NCI-H1436 (cell line): ENCODE data around the gene DOCK2.
"Not testable (repeated sequence)": the region's sequence is repeated elsewhere in the genome, so short reads cannot be mapped to it uniquely, and the experiment has no call there.

ENCODE experiments used
- DNase-seq: peaks from one replicate; lab custom pipeline; 2025; lab: John Stamatoyannopoulos, UW

DOCK2 gene

GRCh38 chr5:170056561-170057267, 419.6 kb downstream of the DOCK2 start:
- DNase-seq: no peak

GRCh38 chr5:170057311-170057710, 420.2 kb downstream of the DOCK2 start:
- DNase-seq: no peak

- DNase-seq: no peak
Measured at GRCh38 chr5:170059221-170059620, 422.1 kb downstream of the DOCK2 start.

DNA sequence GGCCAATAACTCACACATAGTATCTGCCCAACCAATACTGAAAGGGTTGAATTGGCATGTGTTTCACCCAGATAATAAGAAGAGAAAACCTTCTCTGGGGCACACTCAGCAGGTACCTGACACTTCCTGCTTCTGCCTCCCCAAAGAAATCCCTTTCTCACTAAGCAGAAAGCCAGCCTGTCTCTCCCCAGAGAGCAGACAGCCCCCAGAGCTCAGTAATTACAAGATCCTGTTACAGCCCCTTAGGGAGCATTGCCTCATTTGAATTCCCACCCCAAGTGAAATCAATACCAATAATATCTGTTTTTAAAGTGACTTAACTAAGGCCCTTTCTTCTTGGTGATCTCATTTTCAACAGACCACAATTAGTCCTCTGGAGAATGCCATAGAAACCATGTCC, 430.1 kb downstream of the DOCK2 start:
- DNase-seq: peak; percentile 59

DNA sequence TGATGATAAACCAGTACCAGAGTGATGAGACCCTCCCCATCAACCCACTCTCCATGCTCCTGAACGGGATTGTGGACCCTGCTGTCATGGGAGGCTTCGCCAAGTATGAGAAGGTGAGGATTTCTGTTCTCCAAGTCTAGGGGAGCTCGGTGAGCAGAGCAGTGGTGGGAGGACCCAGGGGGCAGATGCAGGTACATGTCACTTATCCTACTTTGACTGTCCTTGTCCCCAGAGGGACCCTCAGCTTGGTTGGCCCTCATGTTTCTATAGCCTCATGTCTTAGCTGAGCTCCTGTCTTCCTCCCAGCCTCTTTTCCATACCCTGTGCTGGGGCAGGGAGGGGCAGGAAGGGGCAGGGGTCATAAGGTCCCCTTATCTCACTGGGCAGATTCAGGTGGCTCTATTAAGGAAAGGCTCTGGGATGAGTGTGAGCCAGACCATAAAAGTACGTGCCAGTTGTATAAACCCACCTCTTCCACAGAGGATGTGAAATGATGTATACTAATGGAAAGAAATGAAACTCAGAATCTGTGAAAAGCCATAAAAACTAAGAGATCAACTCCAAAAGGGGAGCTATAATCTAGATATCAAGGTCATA, 430.6 kb downstream of the DOCK2 start:
- DNase-seq: no peak

GRCh38 chr5:170069512-170069911, 432.4 kb downstream of the DOCK2 start:
- DNase-seq: no peak

DNA sequence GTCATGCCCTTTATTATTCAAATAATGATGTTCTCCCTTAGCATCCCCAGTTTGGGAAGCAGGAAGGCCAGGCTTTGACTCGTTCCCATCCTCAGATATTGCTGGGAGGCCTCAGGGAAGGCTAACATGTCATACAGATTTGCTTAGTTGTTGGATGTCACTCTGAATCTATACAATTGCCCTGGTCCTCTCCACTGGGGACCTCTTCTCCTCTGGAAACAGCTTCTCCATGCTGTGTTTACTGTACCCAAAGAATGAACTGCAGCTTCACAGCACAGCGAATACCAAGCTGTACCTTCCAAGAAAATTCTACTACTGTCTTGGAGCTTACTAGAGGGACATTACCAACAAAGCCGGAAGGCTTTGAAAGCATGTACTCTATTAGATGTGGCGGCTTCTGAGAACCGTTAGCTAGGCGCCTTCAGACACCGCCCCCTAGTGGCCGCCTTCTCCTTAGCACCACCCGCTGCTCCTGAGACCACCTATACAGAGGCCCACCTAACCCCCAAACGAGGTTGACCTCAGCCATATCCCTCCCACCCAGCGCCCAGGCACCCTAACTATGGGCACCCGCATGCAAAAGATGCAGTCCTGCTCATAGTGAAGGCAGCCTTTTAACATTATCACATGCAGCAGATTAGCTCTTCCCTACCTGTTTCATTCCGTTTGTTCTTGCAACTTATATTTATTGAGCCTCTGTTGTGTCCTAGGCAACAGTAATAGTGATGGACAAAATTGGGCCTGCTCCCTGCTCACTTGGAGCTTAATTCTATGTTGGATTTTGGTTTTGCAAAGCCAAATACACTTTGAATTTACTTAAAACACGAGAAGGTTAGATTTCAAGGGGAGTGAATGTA, 433.7 kb downstream of the DOCK2 start:
- no peak for DNase-seq

DNA sequence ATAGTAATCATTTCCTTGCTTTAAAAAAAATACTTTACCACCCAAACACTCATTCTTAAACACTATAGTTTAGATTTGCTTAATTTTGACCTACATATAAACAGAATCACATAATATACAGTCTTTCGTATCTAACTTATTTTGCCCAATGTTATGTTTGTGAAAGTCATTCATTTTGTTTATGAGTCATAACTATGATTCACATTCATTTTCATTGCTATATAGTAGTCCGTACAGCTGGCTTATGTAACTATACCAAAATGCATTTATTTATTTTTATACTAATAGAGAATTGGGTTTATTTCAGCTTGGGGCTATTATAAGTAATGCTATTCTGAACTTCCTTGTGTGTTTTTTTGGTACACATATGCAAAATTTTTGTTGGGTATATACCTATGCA, 434.7 kb downstream of the DOCK2 start:
- no peak for DNase-seq

- no peak for DNase-seq
Measured at GRCh38 chr5:170075696-170076095, 438.6 kb downstream of the DOCK2 start.

GRCh38 chr5:170076211-170076610, 439.1 kb downstream of the DOCK2 start:
- DNase-seq: no peak

GRCh38 chr5:170076739-170077138, 439.7 kb downstream of the DOCK2 start:
- no peak for DNase-seq

DNA sequence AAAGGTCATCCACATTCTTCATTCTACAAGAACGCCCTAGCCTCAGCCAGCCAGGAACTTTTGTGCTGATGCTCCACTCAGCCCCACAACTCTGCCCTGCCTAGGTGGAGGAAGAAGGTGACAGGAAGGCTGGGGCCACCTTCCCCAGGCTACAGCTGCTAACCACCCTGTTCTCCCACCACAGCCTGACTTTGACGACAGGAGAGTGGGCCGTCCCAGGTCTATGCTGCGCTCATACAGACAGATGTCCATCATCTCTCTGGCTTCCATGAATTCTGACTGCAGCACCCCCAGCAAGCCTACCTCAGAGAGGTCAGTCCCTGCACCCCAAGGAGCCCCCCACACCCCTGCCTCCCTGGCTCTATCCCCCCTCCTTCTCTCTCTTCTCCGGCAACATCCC, 440.5 kb downstream of the DOCK2 start:
- no peak for DNase-seq

DNA sequence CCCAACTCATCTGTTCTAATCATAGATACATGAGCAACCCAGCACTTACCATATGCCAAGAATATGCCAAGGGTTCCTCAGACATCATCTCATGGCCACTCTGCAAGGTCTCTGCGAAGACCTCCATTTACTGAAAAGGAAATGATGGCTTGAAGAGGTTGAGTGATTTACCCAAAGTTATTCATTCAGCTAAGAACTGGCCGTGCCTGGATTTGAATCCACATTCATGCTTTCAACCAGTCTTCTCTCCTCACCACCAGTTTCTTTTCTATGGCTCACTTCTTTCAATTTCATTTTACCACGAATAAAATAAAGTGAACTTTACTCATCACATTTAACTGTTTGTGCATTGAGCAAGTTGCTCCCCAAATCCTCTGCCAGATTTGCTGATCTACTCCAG, 441.4 kb downstream of the DOCK2 start:
- DNase-seq: no peak

GRCh38 chr5:170078931-170079330, 441.9 kb downstream of the DOCK2 start:
- DNase-seq: no peak

DNA sequence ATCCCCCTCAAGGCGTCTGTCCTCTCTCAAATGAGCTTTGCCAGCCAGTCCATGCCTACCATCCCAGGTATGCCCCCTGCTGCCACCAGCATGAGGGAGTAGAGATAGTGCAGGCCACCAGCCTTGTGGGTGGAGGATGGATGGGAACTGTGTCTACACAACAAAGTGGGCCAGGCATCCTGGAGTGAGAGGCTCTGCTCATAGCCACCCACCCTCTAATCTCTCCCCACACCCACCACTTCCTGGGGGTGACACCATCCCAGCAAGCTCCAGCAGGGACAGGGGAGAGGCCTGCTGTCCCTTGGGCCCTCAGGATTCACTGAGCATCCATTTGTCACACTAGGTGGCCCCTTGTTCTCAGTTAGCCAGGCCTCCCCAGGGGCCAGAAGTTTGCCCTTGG, 443.1 kb downstream of the DOCK2 start:
- no peak for DNase-seq

DNA sequence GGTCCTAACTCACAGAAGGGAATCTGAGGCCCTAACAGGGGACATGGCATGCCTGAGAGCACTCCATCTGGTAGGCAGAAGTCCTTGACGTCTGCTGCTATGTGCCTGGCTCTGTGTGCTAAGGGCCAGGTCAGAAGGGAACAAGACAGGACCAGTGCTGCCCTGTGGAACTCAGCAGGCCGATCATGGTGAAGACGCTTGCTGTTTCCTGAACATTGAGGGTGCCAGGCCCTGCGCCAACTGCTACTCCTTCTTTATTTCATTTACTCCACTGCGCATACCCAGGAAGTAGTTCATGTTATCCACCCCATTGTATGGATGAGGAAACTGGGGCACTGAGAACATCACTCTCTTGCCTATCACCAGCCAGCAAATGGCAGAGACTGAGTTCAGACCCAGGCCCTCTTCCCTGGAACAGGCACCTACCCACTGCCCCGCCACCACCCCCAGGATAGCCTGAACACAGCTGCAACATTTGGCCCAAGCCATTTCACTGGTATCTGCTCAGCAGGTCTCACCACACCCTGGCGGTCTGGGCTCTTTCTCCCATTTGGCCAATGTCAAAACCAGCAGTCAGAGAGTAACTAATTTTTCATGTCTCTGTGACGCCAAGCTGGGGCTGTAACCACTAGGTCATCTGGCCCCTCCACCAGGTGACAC, 443.8 kb downstream of the DOCK2 start:
- no peak for DNase-seq

- DNase-seq: no peak
Measured at GRCh38 chr5:170081616-170082015, 444.5 kb downstream of the DOCK2 start.

DNA sequence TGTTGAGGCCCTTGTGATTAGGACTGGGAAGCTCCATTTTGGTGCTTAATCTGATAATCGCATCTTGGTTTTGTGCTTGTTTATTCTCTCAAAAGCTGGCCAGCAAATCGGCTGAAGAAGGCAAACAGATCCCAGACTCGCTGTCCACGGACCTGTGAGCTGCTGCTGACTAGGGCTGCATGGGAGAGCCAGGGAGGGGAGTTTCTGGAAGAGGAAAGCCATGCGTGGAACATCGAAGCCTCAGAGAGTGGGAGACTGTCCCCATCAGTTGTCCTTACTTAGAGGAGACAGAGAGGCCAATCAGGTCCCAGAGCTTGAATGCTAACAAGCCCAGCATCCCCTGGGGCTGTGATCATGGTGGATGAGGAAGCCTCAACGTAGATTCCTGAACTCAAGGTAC, 445.6 kb downstream of the DOCK2 start:
- DNase-seq: no peak

- no peak for DNase-seq
Measured at GRCh38 chr5:170087168-170087817, 450.2 kb downstream of the DOCK2 start.

- no peak for DNase-seq
Measured at GRCh38 chr5:170092455-170093101, 455.5 kb downstream of the DOCK2 start.

DNA sequence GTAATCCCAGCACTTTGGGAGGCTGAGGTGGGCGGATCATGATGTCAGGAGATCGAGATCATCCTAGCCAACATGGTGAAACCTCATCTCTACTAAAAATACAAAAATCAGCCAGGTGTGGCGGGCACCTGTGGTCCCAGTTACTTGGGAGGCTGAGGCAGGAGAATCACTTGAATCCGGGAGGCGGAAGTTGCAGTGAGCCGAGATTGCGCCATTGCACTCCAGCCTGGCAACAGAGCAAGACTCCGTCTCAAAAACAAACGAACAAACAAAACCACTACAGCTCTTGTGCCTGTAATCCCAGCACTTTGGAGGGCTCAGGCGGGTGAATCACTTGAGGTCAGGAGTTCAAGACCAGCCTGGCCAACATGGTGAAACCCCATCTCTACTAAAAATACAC, 457.3 kb downstream of the DOCK2 start:
- not testable (repeated sequence) for DNase-seq

- no peak for DNase-seq
Measured at GRCh38 chr5:170095646-170096045, 458.6 kb downstream of the DOCK2 start.
